Fibroblast of villous mesenchyme (primary cell): Measurements from ENCODE around the gene NUP88. TPM values are rescaled to one million over a fixed set of nuclear protein-coding genes. Genes with fewer than 3 reads are reported as not detected.
A peak's percentile ranks its signal among the peaks of the same experiment; 100 is the strongest.

Source experiments
- DNase-seq: peaks from one replicate; pipeline ENCODE4 v3.0.0-alpha.2; 2010; ENCODE audit warnings: low read depth
- H3K4me3 ChIP-seq: 2 replicates; pipeline ENCODE4 v1.5.1; 2011; ENCODE audit warnings: low read depth, mild to moderate bottlenecking, low read length
- CTCF ChIP-seq: IDR thresholded peaks from 2 replicates; pipeline ENCODE4 v1.5.1; 2012; ENCODE audit warnings: low read depth, mild to moderate bottlenecking, low read length; ENCODE audit not compliant: insufficient read depth
- total RNA-seq: library from RNA; depleted of rRNA; stranded (reverse); fragments of >200 nt; gene quantifications from 2 replicates; pipeline ENCODE4 v1.2.3, GENCODE V29; 2012

The NUP88 gene
- total RNA-seq, 1 donor: 106 TPM

- no peak for DNase-seq
- no peak for TF ChIP-seq CTCF
Measured at GRCh38 chr17:5405400-5405799, 14.1 kb downstream of the NUP88 start.

GRCh38 chr17:5399767-5400166, 19.7 kb downstream of the NUP88 start:
- DNase-seq: peak; percentile 33
- no peak overlapping the region for H3K4me3 ChIP-seq
- TF ChIP-seq CTCF: no peak

More at GRCh38 chr17:5405400-5405799, 14.1 kb downstream of the NUP88 start:
- H3K4me3 ChIP-seq: no peak overlapping the region

- H3K4me3 ChIP-seq: no peak overlapping the region
- TF ChIP-seq CTCF: no peak
- DNase-seq: no peak
Measured at GRCh38 chr17:5396612-5397011, 22.9 kb downstream of the NUP88 start.

- no peak overlapping the region for H3K4me3 ChIP-seq
- TF ChIP-seq CTCF: no peak
- no peak for DNase-seq
Measured at GRCh38 chr17:5391678-5392077, 27.8 kb downstream of the NUP88 start.

- no peak for DNase-seq
- no peak for TF ChIP-seq CTCF
Measured at GRCh38 chr17:5381542-5381941, 37.9 kb downstream of the NUP88 start.

GRCh38 chr17:5380491-5381135, 38.8 kb downstream of the NUP88 start:
- H3K4me3 ChIP-seq: no peak overlapping the region
- TF ChIP-seq CTCF: no peak
- DNase-seq: no peak

More at GRCh38 chr17:5381542-5381941, 37.9 kb downstream of the NUP88 start:
- H3K4me3 ChIP-seq: no peak overlapping the region
